Liver (tissue), 9 donors: ENCODE data around the gene TBC1D22B. TPM values are rescaled to one million over a fixed set of nuclear protein-coding genes. Genes with fewer than 3 reads are reported as not detected.

Experiments
- DNase-seq: peaks from one replicate; pipeline ENCODE4 v3.0.0-alpha.2; 2017; ENCODE audit warnings: low spot score
- H3K27ac ChIP-seq, 2 donors: one replicate each; pipeline ENCODE4 v1.7.0; 2013; ENCODE audit warnings: inconsistent platforms in 2 of 2, low read length in 2 of 2, control low read depth in 1 of 2, low read depth in 1 of 2, mild to moderate bottlenecking in 1 of 2
- H3K27me3 ChIP-seq, 4 donors: one replicate each; pipeline versions ENCODE4 v1.6.1 to v1.7.0; 2013; ENCODE audit warnings: low read length in 3 of 4, inconsistent platforms in 1 of 4, mild to moderate bottlenecking in 1 of 4, moderate library complexity in 1 of 4; ENCODE audit not compliant: control insufficient read depth in 4 of 4, insufficient read depth in 4 of 4
- H3K36me3 ChIP-seq, 4 donors: one replicate each; pipeline versions ENCODE4 v1.6.1 to v1.7.0; 2013; ENCODE audit warnings: low read length in 3 of 4, mild to moderate bottlenecking in 3 of 4, low read depth in 1 of 4, moderate library complexity in 1 of 4; ENCODE audit not compliant: control insufficient read depth in 4 of 4, insufficient read depth in 3 of 4
- H3K4me1 ChIP-seq, 4 donors: one replicate each; pipeline versions ENCODE4 v1.6.1 to v1.7.0; 2013; ENCODE audit warnings: low read length in 3 of 4, mild to moderate bottlenecking in 3 of 4, moderate library complexity in 1 of 4; ENCODE audit not compliant: control insufficient read depth in 4 of 4, insufficient read depth in 4 of 4
- H3K4me3 ChIP-seq, 3 donors: one replicate each; pipeline versions ENCODE4 v1.6.1 to v1.7.0; 2013; ENCODE audit warnings: low read length in 3 of 3, control low read depth in 1 of 3, low read depth in 1 of 3, mild to moderate bottlenecking in 1 of 3
- H3K9ac ChIP-seq, 2 donors: one replicate each; pipeline ENCODE4 v1.7.0; 2013; ENCODE audit warnings: low read length in 2 of 2, mild to moderate bottlenecking in 2 of 2, moderate library complexity in 2 of 2, control low read depth in 1 of 2, low read depth in 1 of 2
- H3K9me3 ChIP-seq, 4 donors: one replicate each; pipeline versions ENCODE4 v1.6.1 to v1.7.0; 2013; ENCODE audit warnings: low read length in 3 of 4; ENCODE audit not compliant: control insufficient read depth in 4 of 4
- ATF3 ChIP-seq: IDR thresholded peaks from 2 replicates; pipeline ENCODE4 v1.6.1; 2016; ENCODE audit warnings: antibody characterized with exemption
- FOXA1 ChIP-seq: IDR thresholded peaks from 2 replicates; pipeline ENCODE4 v1.6.1; 2016; ENCODE audit warnings: antibody characterized with exemption
- FOXA2 ChIP-seq: IDR thresholded peaks from 2 replicates; pipeline ENCODE4 v1.6.1; 2016; ENCODE audit warnings: antibody characterized with exemption
- GABPA ChIP-seq, 2 donors: IDR thresholded peaks in 1 of 2; conservative IDR thresholded peaks in 1 of 2; 2 replicates each; pipeline ENCODE4 v1.6.1; 2016; ENCODE audit warnings: antibody characterized with exemption in 2 of 2, mild to moderate bottlenecking in 1 of 2, moderate library complexity in 1 of 2
- HNF4A ChIP-seq, 2 donors: conservative IDR thresholded peaks; 2 replicates each; pipeline ENCODE4 v1.6.1; 2016; ENCODE audit warnings: antibody characterized with exemption in 2 of 2, mild to moderate bottlenecking in 2 of 2
- HNF4G ChIP-seq: IDR thresholded peaks from 2 replicates; pipeline ENCODE4 v1.6.1; 2016; ENCODE audit warnings: antibody characterized with exemption
- JUND ChIP-seq, 2 donors: IDR thresholded peaks; 2 replicates each; pipeline ENCODE4 v1.6.1; 2016; ENCODE audit warnings: antibody characterized with exemption in 2 of 2
- NR2F2 ChIP-seq: IDR thresholded peaks from 2 replicates; pipeline ENCODE4 v1.6.1; 2016; ENCODE audit warnings: antibody characterized with exemption
- RAD21 ChIP-seq, 2 donors: IDR thresholded peaks; 2 replicates each; pipeline ENCODE4 v1.6.1; 2016; ENCODE audit warnings: antibody characterized with exemption in 2 of 2, mild to moderate bottlenecking in 2 of 2
- REST ChIP-seq: IDR thresholded peaks from 2 replicates; pipeline ENCODE4 v1.6.1; 2016; ENCODE audit warnings: antibody characterized with exemption, mild to moderate bottlenecking
- RXRA ChIP-seq, 2 donors: IDR thresholded peaks; 2 replicates each; pipeline ENCODE4 v1.6.1; 2017 to 2018; ENCODE audit warnings: antibody characterized with exemption in 2 of 2, mild to moderate bottlenecking in 1 of 2
- SP1 ChIP-seq: IDR thresholded peaks from 2 replicates; pipeline ENCODE4 v1.6.1; 2018; ENCODE audit warnings: antibody characterized with exemption, mild to moderate bottlenecking
- TAF1 ChIP-seq: conservative IDR thresholded peaks from 2 replicates; pipeline ENCODE4 v1.6.1; 2016; ENCODE audit warnings: antibody characterized with exemption, mild to moderate bottlenecking
- YY1 ChIP-seq: IDR thresholded peaks from 2 replicates; pipeline ENCODE4 v1.6.1; 2016; ENCODE audit warnings: antibody characterized with exemption, mild to moderate bottlenecking
- ZBTB33 ChIP-seq: IDR thresholded peaks from 2 replicates; pipeline ENCODE4 v1.6.1; 2016; ENCODE audit warnings: antibody characterized with exemption
- WGBS: extraction: QIAGEN DNeasy Blood & Tissue Kit; methylation state at CpG from one replicate; pipeline ENCODE4 v1.1.7; 2013; 5-methylcytosine and 5-hydroxymethylcytosine counted together
- polyA plus RNA-seq, 2 donors: library from polyadenylated mRNA; stranded (reverse) in 1 of 2; unstranded in 1 of 2; fragments of 200-250 nt in 1 of 2; fragments of >200 nt in 1 of 2; fragmentation: Nextera tagmentation in 1 of 2; extraction: Ambion mirVana in 1 of 2; gene quantifications; one replicate each; pipeline versions ENCODE4 v1.2.1 to v1.2.3, GENCODE V29; 2013 to 2015
- total RNA-seq, 2 donors: library from RNA; depleted of rRNA; stranded (reverse); fragments of >200 nt; gene quantifications; one replicate each; pipeline ENCODE4 v1.2.3, GENCODE V29; 2014
- TF ChIP-seq, protein P1 (sequence below): fragments of 150-350 bp; IDR thresholded peaks from 2 replicates; pipeline ENCODE4 v1.5.1; 2017; ENCODE audit warnings: improper control_type of control experiment, low read depth, low read length; ENCODE audit not compliant: missing input control
- TF ChIP-seq, protein P2 (sequence below): IDR thresholded peaks from 2 replicates; pipeline ENCODE4 v1.6.1; 2016; ENCODE audit warnings: antibody characterized with exemption
- donor health status: healthy.
- donor health status: healthy.
- donor health status: healthy.
- donor health status: healthy.
- donor health status: healthy.

TBC1D22B gene
- total and polyA plus RNA-seq, 4 donors = 1.4 to 10.7 (median 1.9) TPM

GRCh38 chr6:37376078-37376743, 118.6 kb downstream of the TBC1D22B start:
- 87% methylated on average over 4 of the region's 4 CpGs for WGBS
- DNase-seq = no peak
- peaks cover 3 to 15% (median 6%) of the 10 kb centered on the region in 4 donors for H3K36me3 ChIP-seq
- peaks cover 0 to 6% (median 0%) of the 10 kb centered on the region in 4 donors for H3K4me1 ChIP-seq
- H3K27me3 ChIP-seq = no peaks in the 10 kb centered on the region
- H3K9me3 ChIP-seq = no peaks in the 10 kb centered on the region
- H3K27ac ChIP-seq = no peak overlapping the region
- no peak overlapping the region for H3K4me3 ChIP-seq
- H3K9ac ChIP-seq = no peak overlapping the region
- no peak for TF ChIP-seq GABPA (IDR thresholded peaks at IDR 0.05 in 1 of 2, conservative IDR thresholded peaks at IDR 0.05 in 1 of 2)
- TF ChIP-seq HNF4A (conservative IDR thresholded peaks at IDR 0.05) = no peak
- TF ChIP-seq, protein P1, sequence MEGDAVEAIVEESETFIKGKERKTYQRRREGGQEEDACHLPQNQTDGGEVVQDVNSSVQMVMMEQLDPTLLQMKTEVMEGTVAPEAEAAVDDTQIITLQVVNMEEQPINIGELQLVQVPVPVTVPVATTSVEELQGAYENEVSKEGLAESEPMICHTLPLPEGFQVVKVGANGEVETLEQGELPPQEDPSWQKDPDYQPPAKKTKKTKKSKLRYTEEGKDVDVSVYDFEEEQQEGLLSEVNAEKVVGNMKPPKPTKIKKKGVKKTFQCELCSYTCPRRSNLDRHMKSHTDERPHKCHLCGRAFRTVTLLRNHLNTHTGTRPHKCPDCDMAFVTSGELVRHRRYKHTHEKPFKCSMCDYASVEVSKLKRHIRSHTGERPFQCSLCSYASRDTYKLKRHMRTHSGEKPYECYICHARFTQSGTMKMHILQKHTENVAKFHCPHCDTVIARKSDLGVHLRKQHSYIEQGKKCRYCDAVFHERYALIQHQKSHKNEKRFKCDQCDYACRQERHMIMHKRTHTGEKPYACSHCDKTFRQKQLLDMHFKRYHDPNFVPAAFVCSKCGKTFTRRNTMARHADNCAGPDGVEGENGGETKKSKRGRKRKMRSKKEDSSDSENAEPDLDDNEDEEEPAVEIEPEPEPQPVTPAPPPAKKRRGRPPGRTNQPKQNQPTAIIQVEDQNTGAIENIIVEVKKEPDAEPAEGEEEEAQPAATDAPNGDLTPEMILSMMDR = no peak
- no peak for TF ChIP-seq JUND (IDR thresholded peaks at IDR 0.05)
- TF ChIP-seq, protein P2, sequence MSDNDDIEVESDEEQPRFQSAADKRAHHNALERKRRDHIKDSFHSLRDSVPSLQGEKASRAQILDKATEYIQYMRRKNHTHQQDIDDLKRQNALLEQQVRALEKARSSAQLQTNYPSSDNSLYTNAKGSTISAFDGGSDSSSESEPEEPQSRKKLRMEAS = no peak
- no peak for TF ChIP-seq HNF4G
- TF ChIP-seq FOXA2 = no peak
- TF ChIP-seq ATF3 = no peak
- no peak for TF ChIP-seq RAD21 (IDR thresholded peaks at IDR 0.05)
- no peak for TF ChIP-seq TAF1

DNA sequence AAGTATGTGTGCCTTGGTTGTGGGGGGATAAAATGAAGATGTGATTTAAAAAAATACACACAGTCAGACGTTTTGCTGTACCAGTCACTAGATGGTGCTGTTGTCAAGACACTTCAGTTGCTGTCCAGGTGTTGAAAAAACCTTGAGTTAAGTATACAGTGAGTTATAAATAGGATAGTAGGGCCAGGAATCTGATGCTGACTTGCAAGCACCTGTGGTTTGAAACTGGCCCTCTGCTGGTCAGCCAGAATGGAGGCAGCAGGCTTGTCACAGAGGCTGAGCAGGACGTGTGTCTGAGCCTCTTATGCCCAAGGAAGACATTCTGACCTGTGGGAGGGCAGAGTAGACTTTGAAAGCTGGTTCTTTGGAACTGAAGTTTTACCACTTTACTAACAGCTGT, 124.0 kb downstream of the TBC1D22B start:
- 45% methylated on average over 2 of the region's 2 CpGs for WGBS
- TF ChIP-seq TAF1 (no peak), RXRA (IDR thresholded peaks at IDR 0.05) (no peak), YY1 (no peak), REST (peak; percentile 95), ZBTB33 (no peak), RAD21 (IDR thresholded peaks at IDR 0.05) (peak; percentile 76 to 78), GABPA (IDR thresholded peaks at IDR 0.05 in 1 of 2, conservative IDR thresholded peaks at IDR 0.05 in 1 of 2) (no peak), FOXA1 (no peak), NR2F2 (no peak), JUND (IDR thresholded peaks at IDR 0.05) (no peak), SP1 (no peak)
- TF ChIP-seq, protein P1 = peak; percentile 39
- TF ChIP-seq, protein P2 = no peak
- H3K27me3 ChIP-seq = no peaks in the 10 kb centered on the region
- peaks cover 3 to 16% (median 10%) of the 10 kb centered on the region in 4 donors for H3K36me3 ChIP-seq
- no peak overlapping the region for H3K9ac ChIP-seq
- no peak overlapping the region for H3K4me3 ChIP-seq
- H3K27ac ChIP-seq = no peak overlapping the region
- DNase-seq = no peak
- H3K9me3 ChIP-seq = no peaks in the 10 kb centered on the region
- no peaks in the 10 kb centered on the region for H3K4me1 ChIP-seq
